ENCODE results near the gene ADARB1. TPM values are rescaled to one million over a fixed set of nuclear protein-coding genes. Genes with fewer than 3 reads are reported as not detected.

The ADARB1 gene
- total RNA-seq, 1 donor from 2014 or later: 5.1 TPM

DNA sequence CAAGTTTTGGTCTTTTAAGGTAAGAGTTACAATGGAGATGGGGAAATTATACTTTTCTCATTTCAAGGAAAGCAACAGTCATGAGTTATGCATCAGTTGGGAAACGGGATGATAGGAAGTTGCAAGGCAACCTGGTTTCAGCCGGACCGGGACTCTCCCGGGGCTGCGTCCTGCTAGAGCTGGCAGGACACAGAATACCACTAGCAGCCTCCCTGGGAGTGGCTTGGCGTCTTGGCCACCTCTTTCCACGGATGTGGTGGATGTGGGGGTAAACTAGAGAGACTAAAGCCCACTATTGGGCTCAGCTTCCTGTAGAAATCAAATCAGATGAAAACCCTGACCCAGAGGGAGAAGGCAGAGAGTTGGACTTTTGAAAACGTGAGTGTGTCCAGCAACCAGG lies 71.9 kb downstream of the ADARB1 start:
- peaks cover 2% of the 10 kb centered on the region for H3K36me3 Mint-ChIP-seq

DNA sequence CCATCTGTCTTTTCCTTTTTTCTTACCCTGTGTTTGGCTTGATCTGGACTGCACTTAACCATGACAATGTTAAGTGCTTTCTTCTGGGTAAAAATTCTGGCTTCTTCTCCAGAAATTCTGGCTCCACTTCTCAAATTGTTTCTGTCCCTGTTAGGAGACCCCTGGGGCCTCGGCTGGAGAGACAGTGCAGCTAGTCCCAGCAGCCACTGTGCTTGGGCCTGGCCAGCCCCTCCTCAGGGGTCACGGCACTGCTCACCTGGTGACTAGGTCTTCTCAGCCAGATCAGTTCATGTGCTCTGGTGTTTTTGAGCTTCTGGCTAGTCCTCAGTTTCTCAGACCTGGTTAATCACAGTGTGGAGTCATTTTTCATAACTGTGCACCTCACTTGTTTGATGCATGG lies 72.4 kb downstream of the ADARB1 start:
- Mint-ChIP-seq H3K4me1 (peaks cover 29% of the 10 kb centered on the region), H3K9me3 (no peaks in the 10 kb centered on the region), H3K4me3 (no peak overlapping the region), H3K36me3 (peaks cover 2% of the 10 kb centered on the region), H3K27ac (no peak overlapping the region), H3K27me3 (ENCODE audit: insufficient read depth, low read depth) (peaks cover 6% of the 10 kb centered on the region)
- H3K9ac ChIP-seq: no peak overlapping the region
- no peaks in the 10 kb centered on the region for H3K36me3 ChIP-seq
- H4K20me1 ChIP-seq (ENCODE audit: low read depth): peaks cover 3% of the 10 kb centered on the region
- peaks cover 13% of the 10 kb centered on the region for H3K4me1 ChIP-seq
- no peaks in the 10 kb centered on the region for H3K79me2 ChIP-seq (ENCODE audit: low read depth)
- no peaks in the 10 kb centered on the region for H3K9me3 ChIP-seq (ENCODE audit: low read depth)
- peaks cover 14% of the 10 kb centered on the region for H3F3A ChIP-seq (ENCODE audit: low read depth)
- no peak overlapping the region for H3K4me3 ChIP-seq
- no peak overlapping the region for H2AFZ ChIP-seq (replicated peaks)
- H3K4me2 ChIP-seq: no peak overlapping the region
- H3K27ac ChIP-seq: no peak overlapping the region
- no peak for DNase-seq (ENCODE audit: low spot score)
- TF ChIP-seq, protein P1, sequence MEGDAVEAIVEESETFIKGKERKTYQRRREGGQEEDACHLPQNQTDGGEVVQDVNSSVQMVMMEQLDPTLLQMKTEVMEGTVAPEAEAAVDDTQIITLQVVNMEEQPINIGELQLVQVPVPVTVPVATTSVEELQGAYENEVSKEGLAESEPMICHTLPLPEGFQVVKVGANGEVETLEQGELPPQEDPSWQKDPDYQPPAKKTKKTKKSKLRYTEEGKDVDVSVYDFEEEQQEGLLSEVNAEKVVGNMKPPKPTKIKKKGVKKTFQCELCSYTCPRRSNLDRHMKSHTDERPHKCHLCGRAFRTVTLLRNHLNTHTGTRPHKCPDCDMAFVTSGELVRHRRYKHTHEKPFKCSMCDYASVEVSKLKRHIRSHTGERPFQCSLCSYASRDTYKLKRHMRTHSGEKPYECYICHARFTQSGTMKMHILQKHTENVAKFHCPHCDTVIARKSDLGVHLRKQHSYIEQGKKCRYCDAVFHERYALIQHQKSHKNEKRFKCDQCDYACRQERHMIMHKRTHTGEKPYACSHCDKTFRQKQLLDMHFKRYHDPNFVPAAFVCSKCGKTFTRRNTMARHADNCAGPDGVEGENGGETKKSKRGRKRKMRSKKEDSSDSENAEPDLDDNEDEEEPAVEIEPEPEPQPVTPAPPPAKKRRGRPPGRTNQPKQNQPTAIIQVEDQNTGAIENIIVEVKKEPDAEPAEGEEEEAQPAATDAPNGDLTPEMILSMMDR (IDR thresholded peaks at IDR 0.05): no peak
- no peak for TF ChIP-seq EZH2 (IDR thresholded peaks at IDR 0.05)
- H3K27me3 ChIP-seq: no peaks in the 10 kb centered on the region

More for the DNA sequence above, 71.9 kb downstream of the ADARB1 start:
- H3K9ac ChIP-seq: no peak overlapping the region
- no peak overlapping the region for H3K4me2 ChIP-seq
- no peak overlapping the region for H3K27ac ChIP-seq
- peaks cover 8% of the 10 kb centered on the region for H3K4me1 ChIP-seq
- no peaks in the 10 kb centered on the region for H3K27me3 ChIP-seq
- H3K36me3 ChIP-seq: no peaks in the 10 kb centered on the region
- TF ChIP-seq EZH2phosphoT487 (IDR thresholded peaks at IDR 0.05): no peak
- H3K4me1 Mint-ChIP-seq: peaks cover 24% of the 10 kb centered on the region
- no peak for DNase-seq (ENCODE audit: low spot score)
- H3K27ac Mint-ChIP-seq: peak overlapping the region; percentile 18
- no peak overlapping the region for H3K4me3 Mint-ChIP-seq
- H3K79me2 ChIP-seq (ENCODE audit: low read depth): no peaks in the 10 kb centered on the region
- H3F3A ChIP-seq (ENCODE audit: low read depth): peaks cover 9% of the 10 kb centered on the region
- no peak overlapping the region for H3K4me3 ChIP-seq
- H4K20me1 ChIP-seq (ENCODE audit: low read depth): peaks cover 2% of the 10 kb centered on the region
- no peaks in the 10 kb centered on the region for H3K9me3 Mint-ChIP-seq
- peaks cover 6% of the 10 kb centered on the region for H3K27me3 Mint-ChIP-seq (ENCODE audit: insufficient read depth, low read depth)
- H2AFZ ChIP-seq (replicated peaks): no peak overlapping the region
- H3K9me3 ChIP-seq (ENCODE audit: low read depth): no peaks in the 10 kb centered on the region

DNA sequence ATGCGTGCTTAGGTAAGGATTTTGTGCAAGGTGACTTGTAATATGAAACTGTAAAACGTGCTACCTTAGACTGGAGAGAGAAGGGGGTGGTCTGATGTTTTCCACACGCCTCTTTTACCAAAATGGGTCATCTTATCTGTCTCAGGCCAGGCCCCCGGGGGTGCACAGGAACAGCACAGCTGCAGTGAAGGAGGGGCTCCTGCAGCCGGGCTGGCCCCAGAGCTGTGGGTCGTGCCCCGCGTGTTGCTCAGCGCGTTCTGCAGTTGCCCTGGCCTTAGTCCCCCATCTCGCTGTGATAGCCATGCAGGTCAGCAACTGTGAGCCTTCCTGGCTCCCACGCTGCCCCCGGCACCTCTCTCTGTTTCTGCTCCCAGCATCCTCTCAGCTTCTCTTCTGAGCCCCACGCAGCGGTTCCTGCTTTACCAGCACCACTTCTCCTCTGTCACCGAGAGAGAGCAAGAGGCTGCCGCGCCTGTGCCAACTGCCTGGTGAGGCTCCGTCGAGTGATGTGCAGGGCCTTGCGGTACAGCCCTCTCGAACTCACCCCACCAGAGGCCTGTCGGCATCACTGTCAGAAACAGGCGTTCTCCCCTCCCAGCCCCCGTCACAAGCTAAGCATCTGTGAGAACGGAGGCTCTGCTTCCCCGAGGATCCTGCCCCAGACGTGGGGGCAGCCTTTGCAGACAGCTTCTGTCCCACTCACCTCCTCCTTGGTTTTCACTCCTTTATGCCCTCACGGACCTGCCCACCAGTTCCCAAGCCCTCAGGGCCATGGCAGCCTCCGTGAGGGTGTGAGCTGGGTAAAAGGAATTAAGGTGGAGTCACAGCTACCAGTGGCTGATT lies 73.3 kb downstream of the ADARB1 start:
- H3K9me3 ChIP-seq (ENCODE audit: low read depth): no peaks in the 10 kb centered on the region
- no peak overlapping the region for H3K4me3 ChIP-seq
- no peaks in the 10 kb centered on the region for H3K36me3 ChIP-seq
- peaks cover 3% of the 10 kb centered on the region for H4K20me1 ChIP-seq (ENCODE audit: low read depth)
- Mint-ChIP-seq H3K4me3 (no peak overlapping the region), H3K4me1 (peaks cover 33% of the 10 kb centered on the region), H3K9me3 (no peaks in the 10 kb centered on the region), H3K27ac (no peak overlapping the region), H3K36me3 (peaks cover 2% of the 10 kb centered on the region), H3K27me3 (ENCODE audit: insufficient read depth, low read depth) (peaks cover 6% of the 10 kb centered on the region)
- H3K4me2 ChIP-seq: no peak overlapping the region
- no peak overlapping the region for H3K9ac ChIP-seq
- peaks cover 19% of the 10 kb centered on the region for H3F3A ChIP-seq (ENCODE audit: low read depth)
- H2AFZ ChIP-seq (replicated peaks): no peak overlapping the region
- H3K27ac ChIP-seq: no peak overlapping the region
- no peaks in the 10 kb centered on the region for H3K79me2 ChIP-seq (ENCODE audit: low read depth)
- H3K27me3 ChIP-seq: no peaks in the 10 kb centered on the region
- no peak for DNase-seq (ENCODE audit: low spot score)
- TF ChIP-seq, protein P1 (IDR thresholded peaks at IDR 0.05): no peak
- TF ChIP-seq EZH2phosphoT487 (IDR thresholded peaks at IDR 0.05) (no peak), EZH2 (IDR thresholded peaks at IDR 0.05) (no peak)
- H3K4me1 ChIP-seq: peaks cover 18% of the 10 kb centered on the region
